ENCODE data around the gene WIF1.

Gene WIF1

DNA sequence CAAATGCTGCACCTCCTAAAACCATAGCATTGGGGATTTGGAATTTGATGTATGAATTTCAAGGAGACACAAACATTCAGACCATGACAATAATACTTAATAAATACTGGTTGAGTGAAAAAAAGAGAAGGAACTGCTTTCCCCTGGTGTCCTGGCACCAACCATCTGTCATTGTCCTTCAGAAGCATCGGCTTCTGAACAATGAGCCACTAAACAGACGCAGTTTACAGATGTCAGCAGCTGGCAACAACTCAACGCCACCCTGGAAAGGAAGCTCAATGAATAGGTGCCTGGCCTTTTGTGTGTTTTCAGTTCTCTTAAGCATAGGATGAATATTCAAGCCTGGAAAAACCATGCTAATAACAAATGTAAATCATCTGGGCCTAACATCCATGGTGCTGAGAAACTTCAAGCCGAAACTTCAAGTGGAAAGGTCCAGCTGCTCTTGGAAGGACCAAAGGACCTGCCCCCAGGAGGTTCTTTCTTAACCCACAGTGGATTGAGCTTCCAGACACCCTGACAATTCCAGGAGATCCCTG is 101.3 kb downstream of the WIF1 start:
- no peak for DNase-seq

DNA sequence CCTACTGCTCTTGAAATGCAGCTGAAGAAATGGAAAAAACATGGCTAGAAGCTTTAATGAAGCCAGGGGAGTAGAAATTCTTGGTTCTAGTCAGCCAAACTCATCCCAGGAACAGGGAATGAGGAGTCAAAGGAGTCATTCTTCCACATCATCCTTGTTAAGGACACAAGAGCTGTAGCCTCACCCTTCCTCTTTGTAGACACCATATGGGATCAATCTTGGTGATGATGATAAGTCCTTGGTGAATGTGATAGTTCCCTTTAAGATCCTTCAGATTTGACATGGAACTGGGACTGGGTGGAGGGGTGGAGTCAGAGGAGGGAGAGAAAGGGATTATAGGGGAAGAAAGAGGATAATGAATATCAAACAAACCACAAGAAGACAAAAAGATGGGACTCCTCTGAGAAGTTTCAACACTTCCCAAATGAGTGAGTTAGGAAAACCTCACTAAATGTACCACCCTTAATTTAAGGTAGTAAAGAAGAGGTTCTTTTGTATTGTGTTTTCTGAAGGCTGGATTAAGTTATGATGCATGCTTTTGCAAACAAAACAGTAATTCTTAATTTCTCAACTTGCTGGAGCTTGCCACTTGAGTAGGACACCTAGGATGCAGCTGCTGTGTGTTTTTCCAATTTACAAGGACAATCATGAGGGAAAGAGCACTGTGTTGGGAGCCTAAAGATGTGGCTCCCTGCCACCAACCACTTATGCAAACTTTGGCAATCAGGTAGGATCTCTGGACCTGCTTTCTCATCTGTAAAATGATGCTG is 104.0 kb downstream of the WIF1 start:
- no peak for DNase-seq

DNA sequence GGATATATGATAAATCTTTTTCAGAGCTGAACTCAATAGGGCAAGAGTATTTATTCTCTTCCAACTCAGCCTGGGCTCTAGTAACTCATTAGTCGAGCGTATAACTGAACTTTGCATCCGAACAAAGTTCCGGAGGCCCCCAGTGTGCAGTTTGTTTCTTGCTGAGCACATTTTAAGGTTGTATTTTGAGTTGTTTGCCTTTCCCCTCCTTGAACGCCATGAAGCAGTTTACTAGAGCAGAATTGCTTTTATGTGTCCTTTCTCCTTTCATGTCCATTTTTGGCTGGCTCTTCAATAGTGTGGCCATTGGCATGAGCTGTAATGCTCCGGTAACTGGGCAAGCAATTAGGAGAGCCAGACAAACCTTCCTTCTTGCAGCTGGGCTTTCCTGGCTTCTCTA is 105.3 kb downstream of the WIF1 start:
- no peak for DNase-seq

DNA sequence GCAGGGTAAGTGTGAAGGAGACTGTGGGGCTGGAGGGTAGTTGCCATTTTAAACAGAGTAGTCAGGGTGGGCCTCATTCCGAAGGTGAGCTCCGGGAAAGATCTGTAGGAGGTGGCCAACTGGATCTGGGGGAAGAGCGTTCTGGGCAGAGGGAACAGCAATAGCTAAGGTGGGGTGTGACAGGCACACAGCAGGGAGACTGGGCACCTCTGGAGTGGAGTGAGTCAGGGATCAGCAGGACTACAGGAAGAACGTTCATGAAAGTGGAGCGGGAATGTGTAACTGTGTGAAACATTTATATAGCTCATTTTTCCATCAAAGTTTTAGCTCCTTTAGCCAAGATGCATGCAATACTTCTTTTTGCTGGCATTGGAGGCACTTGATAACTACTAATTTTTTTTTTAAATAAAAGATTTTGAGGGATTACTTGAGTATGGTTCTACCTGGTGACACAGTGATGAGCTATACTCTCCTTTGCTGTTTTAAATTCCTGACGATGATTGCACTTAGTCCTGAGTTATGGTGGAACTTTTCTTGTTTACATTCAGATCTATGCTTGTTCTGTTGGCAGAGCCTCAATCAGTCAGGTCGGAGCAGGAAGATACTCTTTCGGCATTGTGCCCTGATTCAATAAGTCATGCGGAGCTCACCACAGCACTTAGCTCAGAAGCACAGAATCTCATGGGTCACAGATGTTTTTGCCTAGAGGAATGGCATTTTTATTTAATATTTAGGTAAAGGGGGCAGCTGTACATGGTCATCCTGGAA is 106.4 kb downstream of the WIF1 start:
- DNase-seq = no peak

DNA sequence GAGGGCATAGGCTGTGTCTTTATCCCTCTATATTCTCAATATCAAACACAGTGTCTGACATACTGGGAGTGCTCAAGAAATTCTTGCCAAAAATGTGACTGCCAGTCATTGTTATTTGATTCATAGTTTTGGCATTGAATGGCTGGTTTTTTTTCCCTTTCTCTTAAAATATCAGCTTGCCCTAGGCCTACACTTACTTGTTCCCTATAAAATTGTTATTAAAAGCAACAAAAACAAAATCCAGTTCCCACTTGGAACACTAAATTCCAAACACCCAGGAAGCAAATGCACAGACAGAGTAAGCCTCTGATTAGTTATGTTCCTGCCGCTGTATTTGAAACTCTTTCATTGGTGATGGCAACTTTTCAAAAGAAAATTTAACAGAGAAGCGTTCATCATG is 110.7 kb downstream of the WIF1 start:
- DNase-seq = no peak

DNA sequence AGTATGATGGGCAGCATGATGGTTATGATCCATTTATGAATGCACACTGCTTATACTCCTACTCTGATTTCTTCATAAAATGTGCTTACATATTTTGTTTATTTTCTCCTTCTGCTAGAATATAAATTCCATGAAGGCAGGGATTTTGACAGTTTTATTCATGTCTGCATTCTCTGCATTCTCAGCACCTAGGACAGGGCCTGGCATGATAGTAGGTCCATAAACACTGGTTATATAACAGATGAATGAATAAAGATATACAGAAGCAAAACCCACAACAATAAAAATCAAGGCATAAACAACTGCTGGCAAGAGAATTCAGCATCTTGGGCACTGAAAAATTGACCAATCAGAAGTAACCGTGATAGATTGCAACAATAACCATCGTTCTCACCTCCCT is 115.4 kb downstream of the WIF1 start:
- DNase-seq = no peak

DNA sequence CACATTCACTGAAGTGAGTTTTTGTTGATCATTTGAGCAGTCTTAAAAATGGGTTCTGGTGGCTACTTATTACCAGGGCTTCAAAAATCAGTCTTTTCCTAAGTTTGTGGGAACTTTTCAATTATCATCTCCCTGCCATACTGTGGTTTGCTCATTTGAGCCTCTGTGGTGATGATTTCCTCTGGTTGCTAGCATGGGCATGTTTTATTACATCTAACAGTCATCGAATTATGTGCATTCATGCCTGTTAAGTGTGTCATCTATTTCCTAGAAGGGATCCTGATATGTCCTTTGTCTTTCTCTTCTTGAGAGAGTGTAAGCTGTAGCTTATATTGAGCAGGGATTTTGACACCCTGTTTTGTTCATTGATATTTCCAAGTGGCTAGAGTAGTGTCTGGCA is 116.8 kb downstream of the WIF1 start:
- DNase-seq = no peak

Data from hematopoietic multipotent progenitor cell treated with erythropoietin and hydrocortisone succinate and interleukin-3 and kit ligand, for 4 days (in vitro differentiated cells).